HCT116 (cell line): ENCODE measurements around the gene NEK6. TPM values are rescaled to one million over a fixed set of nuclear protein-coding genes. Genes with fewer than 3 reads are reported as not detected.

ENCODE experiments used
- ATAC-seq: fragments of 200-7000 bp; cut with Tn5 transposase; 2 replicates; pipeline ENCODE4 v1.9.1; 2020; ENCODE audit warnings: mild to moderate bottlenecking, moderate library complexity
- BruUV-seq: library from RNA; stranded (reverse); fragments of 400-500 nt; replicated peaks from 2 replicates; lab custom pipeline; 2021; lab: Mats Ljungman, UMichigan
- CTCF ChIA-PET: fragments of 300-600 bp; sonication (Branson Sonifier 250); formaldehyde crosslinking; loops from one replicate; lab custom pipeline; 2021; ENCODE audit warnings: antibody characterized with exemption; lab: Charles Lee
- POLR2A ChIA-PET: fragments of 300-600, 350-600 bp; sonication (Branson Sonifier 250); formaldehyde crosslinking; loops from one replicate; lab custom pipeline; 2021; ENCODE audit warnings: antibody characterized with exemption; lab: Charles Lee
- RAD21 ChIA-PET, 2 experiments: fragments of 300-600 bp; sonication (Branson Sonifier 250); formaldehyde crosslinking; loops; one replicate each; lab custom pipeline; 2023; ENCODE audit warnings: low total read pairs in 2 of 2; ENCODE audit not compliant: uncharacterized antibody in 2 of 2, unreplicated experiment in 2 of 2, low non-redundant PET in 1 of 2; lab: Charles Lee
- DNase-seq: peaks from one replicate; pipeline ENCODE4 v3.0.0-alpha.2; 2010; ENCODE audit warnings: low read depth, low spot score
- H2AFZ ChIP-seq: fragments of 200-600 bp; shearing (Covaris generic), sonication (generic); 2 replicates; pipeline ENCODE4 v1.6.1; 2017; ENCODE audit warnings: low read depth, mixed run types, mixed read lengths, antibody characterized with exemption, low read length; ENCODE audit not compliant: poor library complexity, severe bottlenecking
- H3K27ac ChIP-seq: 2 replicates; pipeline ENCODE4 v1.5.1; 2012; ENCODE audit warnings: low read depth, low read length
- H3K27me3 ChIP-seq: fragments of 200-600 bp; sonication (generic); 2 replicates; pipeline ENCODE4 v1.6.1; 2016; ENCODE audit warnings: mixed run types, low read length, mixed read lengths; ENCODE audit not compliant: insufficient read depth
- H3K36me3 ChIP-seq, 2 experiments: fragments of 200-500 bp in 1 of 2; fragments of 200-600 bp in 1 of 2; sonication (Bioruptor generic) in 1 of 2; sonication (generic) in 1 of 2; 2 replicates each; pipeline versions ENCODE4 v1.5.1 to v1.6.1; 2014 to 2016; ENCODE audit warnings: low read length in 2 of 2, inconsistent platforms in 1 of 2, mixed read lengths in 1 of 2, mixed run types in 1 of 2; ENCODE audit not compliant: insufficient read depth in 2 of 2, control insufficient read depth in 1 of 2
- H3K4me1 ChIP-seq, 2 experiments: fragments of 200-600 bp in 1 of 2; sonication (generic) in 1 of 2; 2 replicates each; pipeline versions ENCODE4 v1.5.1 to v1.6.1; 2012 to 2017; ENCODE audit warnings: low read length in 2 of 2, inconsistent platforms in 1 of 2, mild to moderate bottlenecking in 1 of 2, mixed read lengths in 1 of 2, mixed run types in 1 of 2, moderate library complexity in 1 of 2; ENCODE audit not compliant: insufficient read depth in 2 of 2, control insufficient read depth in 1 of 2
- H3K4me2 ChIP-seq: fragments of 200-600 bp; sonication (generic); 2 replicates; pipeline ENCODE4 v1.6.1; 2017; ENCODE audit warnings: mixed run types, low read length, mixed read lengths
- H3K4me3 ChIP-seq, 2 experiments: fragments of 200-600 bp in 1 of 2; sonication (generic) in 1 of 2; replicated peaks in 1 of 2; 2 replicates each; pipeline ENCODE4 v1.5.1; 2011 to 2016; ENCODE audit warnings: low read length in 2 of 2, control low read depth in 1 of 2, low read depth in 1 of 2, mild to moderate bottlenecking in 1 of 2, mixed read lengths in 1 of 2, mixed run types in 1 of 2
- H3K79me2 ChIP-seq: fragments of 200-600 bp; sonication (generic); 2 replicates; pipeline ENCODE4 v1.6.1; 2017; ENCODE audit warnings: mild to moderate bottlenecking, mixed run types, low read length, moderate library complexity, mixed read lengths; ENCODE audit not compliant: insufficient read depth
- H3K9ac ChIP-seq: fragments of 200-600 bp; sonication (generic); 2 replicates; pipeline ENCODE4 v1.6.1; 2016; ENCODE audit warnings: low read length, mixed read lengths
- H3K9me2 ChIP-seq: fragments of 200-600 bp; sonication (generic), shearing (Covaris generic); 2 replicates; pipeline ENCODE4 v1.6.1; 2017; ENCODE audit warnings: mixed run types, mild to moderate bottlenecking, moderate library complexity; ENCODE audit not compliant: insufficient read depth
- H3K9me3 ChIP-seq, 2 experiments: fragments of 200-500 bp in 1 of 2; fragments of 200-600 bp in 1 of 2; sonication (Bioruptor generic) in 1 of 2; sonication (generic) in 1 of 2; 2 replicates each; pipeline ENCODE4 v1.6.1; 2014 to 2017; ENCODE audit warnings: low read length in 2 of 2, mixed read lengths in 2 of 2, inconsistent platforms in 1 of 2, low read depth in 1 of 2, mild to moderate bottlenecking in 1 of 2, mixed run types in 1 of 2, moderate library complexity in 1 of 2; ENCODE audit not compliant: control insufficient read depth in 1 of 2, insufficient read depth in 1 of 2
- H4K20me1 ChIP-seq: fragments of 200-600 bp; sonication (generic), shearing (Covaris generic); 2 replicates; pipeline ENCODE4 v1.6.1; 2017; ENCODE audit warnings: mixed run types, mild to moderate bottlenecking, moderate library complexity; ENCODE audit not compliant: insufficient read depth
- CBX3 ChIP-seq: IDR thresholded peaks from 2 replicates; pipeline ENCODE4 v1.6.1; 2012; ENCODE audit warnings: low read depth
- EGR1 ChIP-seq: IDR thresholded peaks from 2 replicates; pipeline ENCODE4 v1.6.1; 2012; ENCODE audit warnings: low read depth
- ELF1 ChIP-seq: IDR thresholded peaks from 2 replicates; pipeline ENCODE4 v1.6.1; 2012; ENCODE audit warnings: low read depth, borderline replicate concordance
- EZH2 ChIP-seq: fragments of 200-600 bp; sonication (generic); IDR thresholded peaks from 2 replicates; pipeline ENCODE4 v1.6.1; 2017; ENCODE audit warnings: antibody characterized with exemption, mixed run types
- EZH2phosphoT487 ChIP-seq: fragments of 200-600 bp; IDR thresholded peaks from 2 replicates; pipeline ENCODE4 v1.6.1; 2018; ENCODE audit warnings: antibody characterized with exemption, borderline replicate concordance
- FOSL1 ChIP-seq: IDR thresholded peaks from 2 replicates; pipeline ENCODE4 v1.6.1; 2012; ENCODE audit warnings: low read depth
- JUND ChIP-seq: IDR thresholded peaks from 2 replicates; pipeline ENCODE4 v1.6.1; 2012
- POLR2AphosphoS5 ChIP-seq: IDR thresholded peaks from 2 replicates; pipeline ENCODE4 v1.6.1; 2011; ENCODE audit warnings: mild to moderate bottlenecking, low read depth, low read length, moderate library complexity
- RAD21 ChIP-seq: IDR thresholded peaks from 2 replicates; pipeline ENCODE4 v1.6.1; 2012; ENCODE audit warnings: low read depth, mild to moderate bottlenecking
- SIN3A ChIP-seq: IDR thresholded peaks from 2 replicates; pipeline ENCODE4 v1.6.1; 2012; ENCODE audit warnings: low read depth
- SP1 ChIP-seq: IDR thresholded peaks from 2 replicates; pipeline ENCODE4 v1.6.1; 2012; ENCODE audit warnings: low read depth
- SRF ChIP-seq: IDR thresholded peaks from 2 replicates; pipeline ENCODE4 v1.6.1; 2012; ENCODE audit warnings: low read depth
- TCF7L2 ChIP-seq: IDR thresholded peaks from 2 replicates; pipeline ENCODE4 v1.7.0; 2011; ENCODE audit warnings: borderline replicate concordance, inconsistent platforms; ENCODE audit not compliant: insufficient read depth, insufficient read length; ENCODE audit errors: extremely low read depth
- YY1 ChIP-seq: IDR thresholded peaks from 2 replicates; pipeline ENCODE4 v1.6.1; 2011; ENCODE audit warnings: low read length, low read depth, moderate library complexity, mild to moderate bottlenecking; ENCODE audit not compliant: insufficient replicate concordance; ENCODE audit errors: extremely low read depth
- ZFX ChIP-seq: fragments of 450-650 bp; IDR thresholded peaks from 2 replicates; pipeline ENCODE4 v1.6.1; 2017
- ZNF274 ChIP-seq: fragments of 200-500 bp; sonication (Bioruptor generic); IDR thresholded peaks from 2 replicates; pipeline ENCODE4 v1.6.1; 2014; ENCODE audit warnings: mild to moderate bottlenecking, low read depth, low read length, inconsistent platforms
- intact Hi-C: fragments of 100-400 bp; cut with micrococcal nuclease; formaldehyde crosslinking; loops from 2 replicates; pipeline ENCODE4 v1.10.0; 2022
- total RNA-seq: library from RNA; stranded (reverse); gene quantifications from one replicate; pipeline ENCODE4 v1.2.1, GENCODE V29; 2021; ENCODE audit not compliant: unreplicated experiment
- TF ChIP-seq, protein P1 (sequence below): IDR thresholded peaks from 2 replicates; pipeline ENCODE4 v1.6.1; 2012
- TF ChIP-seq, protein P2 (sequence below): IDR thresholded peaks from 2 replicates; pipeline ENCODE4 v1.6.1; 2011; ENCODE audit warnings: mild to moderate bottlenecking, low read length, moderate library complexity; ENCODE audit not compliant: insufficient replicate concordance; ENCODE audit errors: extremely low read depth
- TF ChIP-seq, protein P3 (sequence below), 3 experiments: fragments of 200-600 bp in 1 of 3; sonication (generic) in 1 of 3; IDR thresholded peaks in 2 of 3; conservative IDR thresholded peaks in 1 of 3; 2 replicates each; pipeline ENCODE4 v1.5.1; 2012 to 2017; ENCODE audit warnings: low read depth in 2 of 3, low read length in 2 of 3, antibody characterized with exemption in 1 of 3, borderline replicate concordance in 1 of 3, control low read depth in 1 of 3, mild to moderate bottlenecking in 1 of 3, mixed read lengths in 1 of 3, mixed run types in 1 of 3, moderate library complexity in 1 of 3; ENCODE audit not compliant: insufficient read depth in 1 of 3
- TF ChIP-seq, protein P4 (sequence below): IDR thresholded peaks from 2 replicates; pipeline ENCODE4 v1.6.1; 2012

NEK6 gene
- total RNA-seq, 1 experiment from 2014 or later, result 40.8 TPM

DNA sequence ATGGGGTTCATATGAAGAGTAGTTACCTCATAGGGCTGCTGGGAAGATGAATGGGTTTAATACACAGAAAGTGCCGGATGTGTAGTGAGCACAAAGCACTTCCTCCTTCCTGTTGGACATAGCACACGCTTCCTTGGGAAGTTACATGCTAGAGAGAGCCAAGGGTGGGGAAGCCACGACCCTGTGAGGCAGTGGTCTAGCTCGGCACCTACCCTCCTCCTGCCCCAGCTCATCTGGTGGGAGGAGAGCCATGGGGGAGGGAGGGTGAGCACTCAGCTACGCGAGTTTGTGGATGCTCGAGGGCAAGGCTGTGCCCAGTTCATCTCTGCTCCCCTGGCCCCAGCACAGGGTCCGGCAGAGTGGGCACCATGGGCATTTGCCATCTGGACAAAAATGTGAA is 43.6 kb upstream of the NEK6 start:
- ChIA-PET RAD21 (no interaction called here), CTCF (no interaction called here), POLR2A (no interaction called here)
- peaks cover 8 to 13% of the 10 kb centered on the region in 2 experiments for H3K4me1 ChIP-seq
- H4K20me1 ChIP-seq, result no peaks in the 10 kb centered on the region
- ATAC-seq (no peak), DNase-seq (no peak)
- no peaks in the 10 kb centered on the region for H3K36me3 ChIP-seq
- no peaks in the 10 kb centered on the region for H3K27me3 ChIP-seq
- no peaks in the 10 kb centered on the region for H3K9me3 ChIP-seq
- H3K4me2 ChIP-seq, result no peak overlapping the region
- TF ChIP-seq YY1, result no peak
- no peak for TF ChIP-seq EZH2
- TF ChIP-seq FOSL1, result no peak
- TF ChIP-seq, protein P1, sequence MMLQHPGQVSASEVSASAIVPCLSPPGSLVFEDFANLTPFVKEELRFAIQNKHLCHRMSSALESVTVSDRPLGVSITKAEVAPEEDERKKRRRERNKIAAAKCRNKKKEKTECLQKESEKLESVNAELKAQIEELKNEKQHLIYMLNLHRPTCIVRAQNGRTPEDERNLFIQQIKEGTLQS, result no peak
- TF ChIP-seq, protein P2, sequence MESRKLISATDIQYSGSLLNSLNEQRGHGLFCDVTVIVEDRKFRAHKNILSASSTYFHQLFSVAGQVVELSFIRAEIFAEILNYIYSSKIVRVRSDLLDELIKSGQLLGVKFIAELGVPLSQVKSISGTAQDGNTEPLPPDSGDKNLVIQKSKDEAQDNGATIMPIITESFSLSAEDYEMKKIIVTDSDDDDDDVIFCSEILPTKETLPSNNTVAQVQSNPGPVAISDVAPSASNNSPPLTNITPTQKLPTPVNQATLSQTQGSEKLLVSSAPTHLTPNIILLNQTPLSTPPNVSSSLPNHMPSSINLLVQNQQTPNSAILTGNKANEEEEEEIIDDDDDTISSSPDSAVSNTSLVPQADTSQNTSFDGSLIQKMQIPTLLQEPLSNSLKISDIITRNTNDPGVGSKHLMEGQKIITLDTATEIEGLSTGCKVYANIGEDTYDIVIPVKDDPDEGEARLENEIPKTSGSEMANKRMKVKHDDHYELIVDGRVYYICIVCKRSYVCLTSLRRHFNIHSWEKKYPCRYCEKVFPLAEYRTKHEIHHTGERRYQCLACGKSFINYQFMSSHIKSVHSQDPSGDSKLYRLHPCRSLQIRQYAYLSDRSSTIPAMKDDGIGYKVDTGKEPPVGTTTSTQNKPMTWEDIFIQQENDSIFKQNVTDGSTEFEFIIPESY, result no peak
- no peak for TF ChIP-seq POLR2AphosphoS5
- TF ChIP-seq SRF, result no peak
- TF ChIP-seq TCF7L2, result no peak
- TF ChIP-seq ZNF274, result no peak
- TF ChIP-seq EGR1, result no peak
- no peak for TF ChIP-seq SP1
- TF ChIP-seq RAD21, result no peak
- TF ChIP-seq, protein P3, sequence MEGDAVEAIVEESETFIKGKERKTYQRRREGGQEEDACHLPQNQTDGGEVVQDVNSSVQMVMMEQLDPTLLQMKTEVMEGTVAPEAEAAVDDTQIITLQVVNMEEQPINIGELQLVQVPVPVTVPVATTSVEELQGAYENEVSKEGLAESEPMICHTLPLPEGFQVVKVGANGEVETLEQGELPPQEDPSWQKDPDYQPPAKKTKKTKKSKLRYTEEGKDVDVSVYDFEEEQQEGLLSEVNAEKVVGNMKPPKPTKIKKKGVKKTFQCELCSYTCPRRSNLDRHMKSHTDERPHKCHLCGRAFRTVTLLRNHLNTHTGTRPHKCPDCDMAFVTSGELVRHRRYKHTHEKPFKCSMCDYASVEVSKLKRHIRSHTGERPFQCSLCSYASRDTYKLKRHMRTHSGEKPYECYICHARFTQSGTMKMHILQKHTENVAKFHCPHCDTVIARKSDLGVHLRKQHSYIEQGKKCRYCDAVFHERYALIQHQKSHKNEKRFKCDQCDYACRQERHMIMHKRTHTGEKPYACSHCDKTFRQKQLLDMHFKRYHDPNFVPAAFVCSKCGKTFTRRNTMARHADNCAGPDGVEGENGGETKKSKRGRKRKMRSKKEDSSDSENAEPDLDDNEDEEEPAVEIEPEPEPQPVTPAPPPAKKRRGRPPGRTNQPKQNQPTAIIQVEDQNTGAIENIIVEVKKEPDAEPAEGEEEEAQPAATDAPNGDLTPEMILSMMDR (IDR thresholded peaks at IDR 0.05 in 2 of 3, conservative IDR thresholded peaks at IDR 0.05 in 1 of 3; ENCODE audit: borderline replicate concordance in 1 of 3, insufficient read depth in 1 of 3, low read depth in 2 of 3, low read length in 2 of 3), result no peak
- TF ChIP-seq ELF1, result no peak
- TF ChIP-seq ZFX, result no peak
- TF ChIP-seq, protein P4, sequence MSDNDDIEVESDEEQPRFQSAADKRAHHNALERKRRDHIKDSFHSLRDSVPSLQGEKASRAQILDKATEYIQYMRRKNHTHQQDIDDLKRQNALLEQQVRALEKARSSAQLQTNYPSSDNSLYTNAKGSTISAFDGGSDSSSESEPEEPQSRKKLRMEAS, result no peak
- no peak for TF ChIP-seq SIN3A
- TF ChIP-seq EZH2phosphoT487, result no peak
- no peak for TF ChIP-seq CBX3
- TF ChIP-seq JUND, result no peak
- H3K27ac ChIP-seq, result no peak overlapping the region
- no peak overlapping the region for H2AFZ ChIP-seq
- no peaks in the 10 kb centered on the region for H3K79me2 ChIP-seq
- H3K9me2 ChIP-seq, result no peaks in the 10 kb centered on the region
- no peak overlapping the region for H3K4me3 ChIP-seq
- no peak overlapping the region for H3K9ac ChIP-seq
- BruUV-seq, result no TSS peak
- intact Hi-C loops, result no loop called here
